Heart left ventricle (tissue), 13 donors: ENCODE measurements around the gene CYSLTR1.

Source experiments
- POLR2A ChIP-seq, 2 donors: fragments of 450-650 bp; IDR thresholded peaks; one replicate each; pipeline ENCODE4 v1.6.1; 2017; ENCODE audit warnings: antibody characterized with exemption in 2 of 2, mild to moderate bottlenecking in 2 of 2, moderate library complexity in 2 of 2
- TF ChIP-seq, protein P1 (sequence below), 12 donors: fragments of 200-600 bp; sonication (generic) in 4 of 12; IDR thresholded peaks; one replicate each; pipeline versions ENCODE4 v1.5.0 to v1.8.0; 2018 to 2022; ENCODE audit warnings: antibody characterized with exemption in 12 of 12, mild to moderate bottlenecking in 5 of 12
- donor health status: ischemic (EF 13 %, LVEDD 7.1; RV severe dilation, severe dysfunction).
- donor health status: DM: no; HTN: yes; CAD: no.
- donor health status: DM: no; HTN: no; CAD: no.
- donor health status: ischemic (EF 25% LVEDD 6.9; RV normal size, moderate dysfunction).
- donor health status: ischemic (EF 25% LVEDD 5.7; RV mildly dilated, moderate dysfunction).
- donor health status: ischemic (EF 35%, LVEDD 5.7; RV mildly dilated, moderate dysfunction).
- donor health status: nonischemic (EF 11% LVEDD 7.7; RV severe dilation, severe dysfunction).
- donor health status: DM: yes; HTN: yes; CAD: no.
- donor health status: PGD.
- donor health status: ischemic (EF 29% LVEDD 5.4; RV normal size, mild dysfunction).
- donor health status: nonischemic (EF 23%, LVEDD 6.1; RV moderate dilation, normal function).

DNA sequence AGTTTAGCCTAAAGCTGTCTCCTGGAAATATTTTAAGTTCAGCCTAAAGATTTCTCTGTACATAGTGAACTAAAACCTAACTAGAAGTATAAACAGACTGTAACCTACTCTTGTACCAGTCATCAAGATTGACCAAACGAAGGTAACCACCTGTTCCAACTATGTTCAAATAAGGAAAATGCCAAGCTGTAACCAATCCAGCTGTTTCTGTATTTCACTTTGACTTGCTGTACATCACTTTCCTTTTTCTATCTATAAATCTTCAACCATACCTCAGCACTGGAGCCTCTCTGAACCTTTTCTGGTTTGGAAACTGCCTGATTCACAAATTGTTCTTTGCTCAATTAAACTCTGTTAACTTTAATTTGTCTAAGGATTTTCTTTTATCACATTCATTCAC lies 3.1 kb upstream of the CYSLTR1 start:
- TF ChIP-seq, protein P1, sequence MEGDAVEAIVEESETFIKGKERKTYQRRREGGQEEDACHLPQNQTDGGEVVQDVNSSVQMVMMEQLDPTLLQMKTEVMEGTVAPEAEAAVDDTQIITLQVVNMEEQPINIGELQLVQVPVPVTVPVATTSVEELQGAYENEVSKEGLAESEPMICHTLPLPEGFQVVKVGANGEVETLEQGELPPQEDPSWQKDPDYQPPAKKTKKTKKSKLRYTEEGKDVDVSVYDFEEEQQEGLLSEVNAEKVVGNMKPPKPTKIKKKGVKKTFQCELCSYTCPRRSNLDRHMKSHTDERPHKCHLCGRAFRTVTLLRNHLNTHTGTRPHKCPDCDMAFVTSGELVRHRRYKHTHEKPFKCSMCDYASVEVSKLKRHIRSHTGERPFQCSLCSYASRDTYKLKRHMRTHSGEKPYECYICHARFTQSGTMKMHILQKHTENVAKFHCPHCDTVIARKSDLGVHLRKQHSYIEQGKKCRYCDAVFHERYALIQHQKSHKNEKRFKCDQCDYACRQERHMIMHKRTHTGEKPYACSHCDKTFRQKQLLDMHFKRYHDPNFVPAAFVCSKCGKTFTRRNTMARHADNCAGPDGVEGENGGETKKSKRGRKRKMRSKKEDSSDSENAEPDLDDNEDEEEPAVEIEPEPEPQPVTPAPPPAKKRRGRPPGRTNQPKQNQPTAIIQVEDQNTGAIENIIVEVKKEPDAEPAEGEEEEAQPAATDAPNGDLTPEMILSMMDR (IDR thresholded peaks at IDR 0.05), result no peak
- no peak for TF ChIP-seq POLR2A (IDR thresholded peaks at IDR 0.05)
